Osteocyte (in vitro differentiated cells): ENCODE results near the gene TMC7. TPM values are rescaled to one million over a fixed set of nuclear protein-coding genes. Genes with fewer than 3 reads are reported as not detected.

Source experiments
- DNase-seq: peaks from one replicate; pipeline ENCODE4 v3.0.0; 2021; ENCODE audit warnings: mixed read lengths; ENCODE audit not compliant: unreplicated experiment; ENCODE audit errors: extremely low spot score
- H3K27ac Mint-ChIP-seq: one replicate; pipeline ENCODE4 v1.8.0; 2021; ENCODE audit warnings: mild to moderate bottlenecking, mixed read lengths; ENCODE audit not compliant: unreplicated experiment
- H3K27me3 Mint-ChIP-seq: one replicate; pipeline ENCODE4 v1.8.0; 2021; ENCODE audit warnings: mixed read lengths; ENCODE audit not compliant: unreplicated experiment
- H3K36me3 Mint-ChIP-seq: one replicate; pipeline ENCODE4 v1.8.0; 2021; ENCODE audit warnings: mixed read lengths; ENCODE audit not compliant: unreplicated experiment
- H3K4me1 Mint-ChIP-seq: one replicate; pipeline ENCODE4 v1.8.0; 2021; ENCODE audit warnings: mixed read lengths; ENCODE audit not compliant: unreplicated experiment
- H3K4me3 Mint-ChIP-seq: one replicate; pipeline ENCODE4 v1.8.0; 2021; ENCODE audit warnings: mild to moderate bottlenecking, moderate library complexity, mixed read lengths; ENCODE audit not compliant: unreplicated experiment
- H3K9me3 Mint-ChIP-seq: one replicate; pipeline ENCODE4 v1.8.0; 2021; ENCODE audit warnings: mixed read lengths; ENCODE audit not compliant: unreplicated experiment
- total RNA-seq: library from RNA; stranded (reverse); gene quantifications from 2 replicates; pipeline ENCODE4 v1.2.1, GENCODE V29; 2021
- TF ChIP-seq, protein P1 (sequence below): fragments of 200-600 bp; sonication (generic); IDR thresholded peaks from 2 replicates; pipeline ENCODE4 v1.5.0; 2021; ENCODE audit warnings: antibody characterized with exemption, mild to moderate bottlenecking, moderate library complexity

Gene TMC7
- total RNA-seq, 1 donor from 2014 or later, result 1.2 TPM

GRCh38 chr16:18999045-18999393 is 15.3 kb downstream of the TMC7 start:
- Mint-ChIP-seq H3K36me3 (no peaks in the 10 kb centered on the region), H3K27ac (peak overlapping the region; percentile 85), H3K9me3 (no peaks in the 10 kb centered on the region), H3K27me3 (no peaks in the 10 kb centered on the region), H3K4me3 (no peak overlapping the region), H3K4me1 (peaks cover 18% of the 10 kb centered on the region)
- DNase-seq, result no peak
- TF ChIP-seq, protein P1, sequence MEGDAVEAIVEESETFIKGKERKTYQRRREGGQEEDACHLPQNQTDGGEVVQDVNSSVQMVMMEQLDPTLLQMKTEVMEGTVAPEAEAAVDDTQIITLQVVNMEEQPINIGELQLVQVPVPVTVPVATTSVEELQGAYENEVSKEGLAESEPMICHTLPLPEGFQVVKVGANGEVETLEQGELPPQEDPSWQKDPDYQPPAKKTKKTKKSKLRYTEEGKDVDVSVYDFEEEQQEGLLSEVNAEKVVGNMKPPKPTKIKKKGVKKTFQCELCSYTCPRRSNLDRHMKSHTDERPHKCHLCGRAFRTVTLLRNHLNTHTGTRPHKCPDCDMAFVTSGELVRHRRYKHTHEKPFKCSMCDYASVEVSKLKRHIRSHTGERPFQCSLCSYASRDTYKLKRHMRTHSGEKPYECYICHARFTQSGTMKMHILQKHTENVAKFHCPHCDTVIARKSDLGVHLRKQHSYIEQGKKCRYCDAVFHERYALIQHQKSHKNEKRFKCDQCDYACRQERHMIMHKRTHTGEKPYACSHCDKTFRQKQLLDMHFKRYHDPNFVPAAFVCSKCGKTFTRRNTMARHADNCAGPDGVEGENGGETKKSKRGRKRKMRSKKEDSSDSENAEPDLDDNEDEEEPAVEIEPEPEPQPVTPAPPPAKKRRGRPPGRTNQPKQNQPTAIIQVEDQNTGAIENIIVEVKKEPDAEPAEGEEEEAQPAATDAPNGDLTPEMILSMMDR, result no peak

- Mint-ChIP-seq H3K27me3 (no peaks in the 10 kb centered on the region), H3K9me3 (no peaks in the 10 kb centered on the region), H3K4me3 (no peak overlapping the region), H3K4me1 (peaks cover 18% of the 10 kb centered on the region), H3K27ac (peak overlapping the region; percentile 63), H3K36me3 (no peaks in the 10 kb centered on the region)
- TF ChIP-seq, protein P1, result no peak
- DNase-seq, result no peak
Observed at GRCh38 chr16:19001788-19002187, 18.1 kb downstream of the TMC7 start.

- peaks cover 8% of the 10 kb centered on the region for H3K4me1 Mint-ChIP-seq
- no peaks in the 10 kb centered on the region for H3K9me3 Mint-ChIP-seq
- H3K27ac Mint-ChIP-seq, result no peak overlapping the region
- H3K4me3 Mint-ChIP-seq, result no peak overlapping the region
- TF ChIP-seq, protein P1, result no peak
- no peaks in the 10 kb centered on the region for H3K36me3 Mint-ChIP-seq
- no peaks in the 10 kb centered on the region for H3K27me3 Mint-ChIP-seq
- DNase-seq, result no peak
Observed at GRCh38 chr16:19003935-19004334, 20.2 kb downstream of the TMC7 start.

- peaks cover 9% of the 10 kb centered on the region for H3K36me3 Mint-ChIP-seq
- TF ChIP-seq, protein P1, result no peak
- no peaks in the 10 kb centered on the region for H3K27me3 Mint-ChIP-seq
- no peak overlapping the region for H3K4me3 Mint-ChIP-seq
- DNase-seq, result no peak
- H3K9me3 Mint-ChIP-seq, result no peaks in the 10 kb centered on the region
- H3K27ac Mint-ChIP-seq, result no peak overlapping the region
- H3K4me1 Mint-ChIP-seq, result peaks cover 4% of the 10 kb centered on the region
Observed at GRCh38 chr16:19005561-19006445, 22.1 kb downstream of the TMC7 start.

GRCh38 chr16:19006446-19007315 is 22.9 kb downstream of the TMC7 start:
- Mint-ChIP-seq H3K36me3 (peaks cover 11% of the 10 kb centered on the region), H3K27ac (no peak overlapping the region), H3K9me3 (no peaks in the 10 kb centered on the region), H3K4me1 (peaks cover under 1% of the 10 kb centered on the region), H3K27me3 (no peaks in the 10 kb centered on the region), H3K4me3 (no peak overlapping the region)
- TF ChIP-seq, protein P1, result no peak
- no peak for DNase-seq
